ENCODE measurements around the gene MORF4L1.

The MORF4L1 gene

DNA sequence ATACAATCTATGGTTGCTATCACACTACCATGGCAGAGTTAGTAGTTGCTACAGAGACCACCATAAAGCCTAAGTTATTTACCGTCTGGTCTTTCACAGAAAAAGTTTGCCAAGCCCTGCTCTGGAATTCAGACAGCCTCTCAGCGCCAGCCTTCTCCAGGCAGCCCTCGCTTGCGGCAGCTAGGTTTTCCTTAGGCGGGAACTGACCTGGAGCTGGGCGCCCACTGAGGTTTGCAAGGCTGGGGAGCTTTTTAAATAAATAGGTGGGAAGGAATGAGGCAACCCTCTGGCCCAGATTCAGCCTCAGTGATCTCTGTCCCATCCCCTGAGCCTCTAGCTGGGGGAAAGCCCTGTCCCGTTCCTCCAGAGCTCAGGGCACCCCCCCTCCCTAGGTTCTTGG is 71.0 kb downstream of the MORF4L1 start:
- DNase-seq (ENCODE audit: low read depth in 2 of 2, low spot score in 1 of 2) = no peak

- DNase-seq (ENCODE audit: low read depth in 2 of 2, low spot score in 1 of 2) = no peak
Measured at GRCh38 chr15:78944202-78944625, 71.5 kb downstream of the MORF4L1 start.

- peak; percentile 35 to 37 for DNase-seq (ENCODE audit: low read depth in 2 of 2, low spot score in 1 of 2)
Measured at GRCh38 chr15:78944669-78945407, 72.1 kb downstream of the MORF4L1 start, which contains the start of gene CTSH. Gene CTSH, minus strand, starts transcription at chr15:78945046. Its CDS starts 65 bp downstream, at chr15:78944981.

DNA sequence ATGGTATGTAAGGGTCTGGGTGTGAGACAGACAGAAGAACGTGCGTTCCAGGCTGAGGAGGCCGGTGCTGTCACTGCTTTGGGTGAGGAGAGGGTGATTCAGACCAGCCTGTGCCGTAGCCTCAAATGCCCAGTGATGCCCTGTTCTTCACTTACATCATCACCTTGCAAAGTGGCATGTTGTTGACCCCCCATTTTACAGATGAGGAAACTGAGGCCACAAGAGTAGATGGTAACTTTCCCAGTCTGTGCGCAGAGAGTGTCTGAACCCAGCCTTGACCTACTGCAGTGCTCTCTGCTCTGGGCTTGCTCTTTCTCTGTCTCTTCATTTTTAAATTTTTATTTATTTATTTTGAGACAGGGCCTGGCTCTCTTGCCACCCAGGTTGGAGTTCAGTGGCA is 73.8 kb downstream of the MORF4L1 start:
- DNase-seq (ENCODE audit: low read depth in 2 of 2, low spot score in 1 of 2) = no peak

DNA sequence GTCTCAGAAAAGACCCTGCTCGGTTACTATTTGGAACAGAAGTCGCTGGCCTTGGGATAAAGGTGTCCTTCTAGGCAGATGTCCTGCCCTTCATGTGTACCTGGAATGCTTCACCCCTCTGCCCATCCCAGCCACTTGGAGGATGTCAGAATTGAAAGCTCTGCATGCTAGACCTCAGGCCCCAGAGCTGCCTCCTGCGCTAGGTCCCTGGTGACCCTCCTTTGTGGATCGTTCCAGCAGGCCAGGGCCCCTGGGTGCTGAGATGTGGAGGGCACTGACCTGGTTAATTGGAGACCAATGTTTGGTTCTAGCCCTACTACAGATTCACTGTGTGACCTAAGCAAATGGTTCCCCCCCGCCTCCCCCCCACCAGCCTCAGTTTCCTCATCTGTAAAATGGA is 74.8 kb downstream of the MORF4L1 start:
- no peak for DNase-seq (ENCODE audit: low read depth in 2 of 2, low spot score in 1 of 2)
